HG03045 (cell line): ENCODE measurements around the gene CLSTN2.

Experiments
- ATAC-seq: cut with Tn5 transposase; IDR thresholded peaks from one replicate; pipeline ENCODE4 v1.9.1; 2021; ENCODE audit warnings: mild to moderate bottlenecking, moderate library complexity; ENCODE audit not compliant: unreplicated experiment

Gene CLSTN2

DNA sequence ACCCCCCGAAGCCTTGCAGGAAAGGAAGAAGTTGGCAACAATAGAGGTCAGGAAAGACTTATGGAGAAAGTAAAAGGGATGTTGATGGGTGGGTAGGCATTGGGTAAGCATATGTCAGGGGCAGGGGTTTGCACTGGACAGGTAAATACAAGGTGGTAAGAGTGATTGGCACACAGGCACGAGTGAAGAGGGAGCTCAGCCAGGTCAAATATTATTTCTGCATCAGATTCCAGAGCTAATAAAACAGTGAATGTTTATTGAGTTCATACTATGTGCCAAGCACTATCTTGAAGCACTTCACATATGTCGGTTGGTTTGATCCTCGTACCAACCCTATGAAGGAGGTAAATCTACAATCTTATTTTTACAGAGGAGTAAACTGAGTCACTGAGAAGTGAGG, 6.6 kb downstream of the CLSTN2 start:
- no peak for ATAC-seq

DNA sequence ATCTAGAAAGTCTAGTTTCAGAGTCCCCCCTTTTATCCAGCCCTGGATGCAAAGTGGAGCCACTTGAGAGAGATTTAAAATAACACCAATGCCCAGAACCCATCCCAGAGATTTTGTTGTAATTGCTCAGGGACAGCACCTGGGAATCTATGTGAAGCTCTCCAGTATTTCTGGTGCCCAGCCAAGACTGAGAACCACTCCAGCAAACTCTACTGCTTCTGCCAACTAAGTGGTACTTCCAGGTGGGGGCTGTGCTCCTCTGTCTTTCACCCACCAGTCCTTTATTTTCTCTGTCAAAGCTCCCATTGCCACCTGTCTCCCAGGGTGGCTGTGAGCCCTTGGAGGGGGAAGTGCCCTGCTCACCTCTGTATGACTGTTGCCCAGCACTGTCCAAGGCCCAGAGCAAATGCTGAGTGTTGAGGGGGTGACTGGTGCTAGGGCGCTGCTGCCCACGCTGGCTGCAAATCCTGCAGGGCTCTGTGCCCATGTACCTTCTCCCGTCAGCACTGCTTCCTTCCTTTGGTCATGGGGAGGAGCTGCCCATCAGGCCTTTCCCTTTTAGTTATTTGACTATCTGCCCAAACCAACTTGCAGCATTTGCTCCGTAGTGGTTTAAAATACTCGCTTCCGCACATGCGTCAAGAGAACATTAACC, 9.4 kb downstream of the CLSTN2 start:
- ATAC-seq, result no peak

DNA sequence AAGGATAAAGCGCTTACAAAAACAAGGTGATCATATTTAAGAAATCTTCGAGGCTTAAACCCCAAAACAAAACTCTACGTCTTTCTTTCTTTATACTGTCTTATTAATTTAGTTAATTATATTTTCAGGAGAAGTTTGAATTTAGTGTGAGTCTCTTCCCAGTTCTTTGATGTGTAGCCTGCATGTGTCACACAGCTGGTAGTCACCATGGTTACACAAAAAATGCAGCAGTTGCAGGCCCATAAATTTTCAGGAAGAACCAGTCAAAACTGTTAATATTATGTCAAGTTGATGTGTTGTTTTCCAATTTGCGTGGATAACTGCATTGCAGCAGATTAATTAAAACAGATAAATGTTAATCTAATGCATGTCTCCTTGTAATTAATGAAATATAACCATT, 10.4 kb downstream of the CLSTN2 start:
- no peak for ATAC-seq

DNA sequence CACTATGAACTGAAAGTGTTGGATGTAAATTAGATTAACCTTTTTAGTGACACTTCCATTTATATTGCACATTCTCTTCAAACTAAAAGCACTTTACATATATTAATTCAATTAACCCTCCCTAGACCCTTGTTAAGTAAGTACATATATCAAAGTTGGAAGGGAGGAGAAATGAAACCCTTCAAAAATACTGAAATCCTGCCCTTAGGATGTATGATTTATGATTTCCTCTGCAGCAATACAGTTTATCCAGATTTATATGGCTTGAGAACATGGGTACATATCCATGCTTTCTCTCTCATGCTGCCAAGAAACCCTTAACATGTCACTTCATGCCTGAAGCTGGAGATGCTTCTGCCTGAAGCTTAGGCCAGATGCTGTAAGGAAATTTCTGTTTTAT, 11.0 kb downstream of the CLSTN2 start:
- ATAC-seq, result no peak

DNA sequence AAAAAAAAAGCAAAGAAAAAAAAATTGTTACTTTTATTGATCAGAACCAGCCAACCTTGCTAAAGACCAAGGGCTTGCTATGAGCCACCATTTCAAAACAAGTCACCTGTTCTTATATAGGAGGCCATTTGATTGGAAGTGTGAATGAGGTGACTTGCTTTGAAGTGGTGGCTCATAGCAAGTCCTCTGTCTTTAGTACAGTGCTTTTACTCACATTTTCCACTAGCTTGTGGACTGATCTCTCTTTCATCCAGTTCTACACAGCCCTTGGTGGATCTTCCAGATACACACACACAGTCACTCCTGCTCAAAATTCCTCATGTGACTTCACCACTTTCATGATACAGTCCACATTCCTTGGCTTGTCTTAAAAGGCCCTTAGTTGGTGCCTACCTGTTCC, 13.5 kb downstream of the CLSTN2 start:
- ATAC-seq, result no peak

DNA sequence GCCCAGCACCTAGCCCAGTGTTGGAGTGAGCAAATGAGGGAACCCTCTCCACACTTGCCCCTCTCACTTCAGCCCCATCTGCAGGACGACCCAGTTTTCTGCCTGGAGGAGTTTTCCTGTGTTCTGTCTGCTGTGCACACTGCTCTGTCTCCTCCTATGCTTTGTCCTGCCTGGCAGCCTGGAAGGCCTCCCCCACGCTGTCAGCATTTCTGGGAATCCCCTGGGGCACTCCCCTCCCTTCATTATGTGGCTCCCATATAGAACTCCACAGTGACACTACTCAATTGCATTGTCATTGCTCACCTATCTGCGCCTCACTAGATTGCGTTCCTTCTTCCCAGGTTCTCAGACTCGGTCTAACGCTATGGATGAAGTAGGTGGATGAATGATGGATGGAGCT, 13.9 kb downstream of the CLSTN2 start:
- no peak for ATAC-seq

DNA sequence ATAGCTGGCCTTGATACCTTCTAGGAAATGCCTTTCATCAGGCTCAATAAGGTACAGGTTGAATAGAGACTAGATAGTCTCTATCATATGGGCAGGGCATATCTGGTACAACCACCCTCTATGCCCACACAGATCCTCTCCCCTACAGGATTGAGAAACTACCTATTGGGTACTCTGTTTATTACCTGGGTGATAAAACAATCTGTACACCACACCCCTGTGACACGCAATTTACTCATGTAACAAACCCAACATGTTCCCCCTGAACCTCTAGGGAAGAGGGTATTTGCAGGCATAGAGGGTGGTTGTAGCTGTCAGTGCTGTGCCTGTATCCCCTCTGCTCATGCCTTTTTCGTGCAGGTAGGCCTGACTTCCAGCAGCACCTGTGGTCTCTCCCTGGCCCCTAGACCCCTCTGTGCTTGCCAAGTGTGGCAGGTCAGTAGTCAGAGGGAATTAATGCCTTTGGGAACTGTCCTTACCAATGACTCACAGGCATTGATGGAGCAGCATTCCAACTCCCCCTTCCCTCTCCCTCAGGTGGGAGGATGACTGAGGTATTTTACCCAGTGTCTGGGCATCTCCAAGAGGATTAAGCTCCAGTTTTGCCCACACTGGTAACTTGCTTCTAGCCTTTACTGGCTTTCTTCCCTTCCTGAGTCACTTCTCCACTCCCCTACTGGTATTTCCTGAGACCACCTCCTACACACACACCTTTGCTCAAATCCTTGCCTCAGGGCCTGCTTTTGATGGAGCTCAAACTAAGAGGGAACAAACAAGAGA, 18.3 kb downstream of the CLSTN2 start:
- no peak for ATAC-seq

DNA sequence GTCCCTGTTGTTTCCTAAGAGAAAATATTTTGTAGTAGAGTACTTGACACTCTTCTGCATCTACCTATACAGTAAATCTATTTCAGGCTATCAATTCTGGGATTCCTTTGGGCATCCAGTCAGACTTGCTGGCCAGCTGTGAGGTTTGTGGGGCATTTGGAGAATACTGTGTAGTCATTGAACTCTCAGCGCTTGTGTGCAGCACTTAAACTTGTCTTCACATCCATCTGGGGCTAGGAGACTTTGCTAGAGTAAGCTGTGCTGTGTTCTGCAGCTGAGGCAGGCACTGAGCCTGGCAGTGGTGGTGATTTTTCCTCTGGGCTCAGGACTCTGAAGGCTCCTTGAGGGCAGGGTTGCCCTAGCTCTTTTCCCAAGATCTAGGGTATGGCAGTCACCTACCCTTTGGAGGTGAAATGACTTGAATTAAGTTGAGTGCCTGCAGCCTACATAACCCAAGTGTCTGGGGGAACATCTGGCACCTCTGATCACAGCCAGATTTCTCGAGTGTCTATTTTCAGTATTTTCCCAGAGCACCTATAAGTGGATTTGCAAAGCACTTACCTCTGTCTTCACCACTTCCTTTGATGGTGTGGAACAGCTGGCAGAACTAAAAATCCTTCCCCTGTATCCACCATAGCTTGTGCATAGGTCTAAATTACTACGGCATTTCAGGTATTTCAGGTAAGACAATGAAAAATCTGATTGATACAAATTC, 19.3 kb downstream of the CLSTN2 start:
- ATAC-seq, result no peak

DNA sequence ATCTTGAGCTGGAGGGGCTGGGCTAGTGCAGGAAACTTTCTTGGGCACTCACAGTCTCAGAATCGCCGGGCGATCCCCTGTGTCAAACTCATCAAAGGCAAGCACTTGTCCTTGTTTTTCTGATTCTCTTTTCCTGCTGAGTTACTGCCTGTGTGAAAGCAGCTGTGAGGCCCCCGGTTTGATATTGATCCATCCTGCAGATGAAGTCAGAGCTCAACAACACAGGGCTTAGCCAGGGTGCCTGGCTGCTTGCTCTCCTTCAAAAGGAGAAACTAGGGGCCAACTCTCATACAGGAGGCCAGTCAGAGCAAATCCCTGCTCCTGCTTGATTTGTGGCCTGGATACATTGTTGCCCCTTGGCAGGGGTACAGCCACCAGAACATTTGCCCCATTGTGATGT, 22.9 kb downstream of the CLSTN2 start:
- no peak for ATAC-seq

DNA sequence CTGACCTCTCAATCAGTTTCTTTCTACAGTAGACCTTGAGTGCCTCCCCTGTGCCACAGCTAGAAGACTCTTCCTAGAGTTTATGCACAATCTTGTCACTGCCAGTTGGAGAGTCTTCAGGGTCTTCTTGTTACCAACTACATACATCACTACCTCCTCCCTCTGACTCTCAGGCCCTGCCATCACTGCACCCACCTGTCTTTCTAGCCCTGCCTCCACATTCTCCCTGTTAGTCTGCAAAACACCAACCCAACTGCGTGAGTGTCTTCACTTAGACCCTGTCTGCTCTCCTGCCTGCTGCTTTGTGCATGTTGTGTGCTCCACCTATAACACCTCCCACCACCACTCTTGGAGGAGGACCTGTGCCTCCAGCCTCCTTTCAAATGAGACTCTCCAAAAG, 34.4 kb downstream of the CLSTN2 start:
- ATAC-seq, result no peak

DNA sequence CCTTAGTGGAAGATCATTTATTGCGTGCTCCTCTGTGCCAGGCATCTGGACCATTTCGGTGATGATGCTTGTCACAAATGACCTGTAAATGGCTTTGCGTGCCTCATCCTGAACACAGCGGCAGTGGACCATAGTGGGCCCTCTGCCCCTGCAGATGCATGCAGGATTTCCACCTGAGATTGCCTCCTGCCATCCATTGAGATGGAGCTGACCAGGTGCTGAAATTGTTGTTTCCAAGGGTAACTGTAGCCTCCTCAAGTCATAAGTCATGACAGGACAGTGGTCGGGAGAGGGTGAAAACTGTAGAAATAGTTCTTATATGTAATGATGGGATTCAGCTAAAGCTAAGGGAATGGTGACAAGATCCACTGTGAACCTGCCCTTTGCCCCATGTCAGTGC, 35.5 kb downstream of the CLSTN2 start:
- ATAC-seq, result no peak

DNA sequence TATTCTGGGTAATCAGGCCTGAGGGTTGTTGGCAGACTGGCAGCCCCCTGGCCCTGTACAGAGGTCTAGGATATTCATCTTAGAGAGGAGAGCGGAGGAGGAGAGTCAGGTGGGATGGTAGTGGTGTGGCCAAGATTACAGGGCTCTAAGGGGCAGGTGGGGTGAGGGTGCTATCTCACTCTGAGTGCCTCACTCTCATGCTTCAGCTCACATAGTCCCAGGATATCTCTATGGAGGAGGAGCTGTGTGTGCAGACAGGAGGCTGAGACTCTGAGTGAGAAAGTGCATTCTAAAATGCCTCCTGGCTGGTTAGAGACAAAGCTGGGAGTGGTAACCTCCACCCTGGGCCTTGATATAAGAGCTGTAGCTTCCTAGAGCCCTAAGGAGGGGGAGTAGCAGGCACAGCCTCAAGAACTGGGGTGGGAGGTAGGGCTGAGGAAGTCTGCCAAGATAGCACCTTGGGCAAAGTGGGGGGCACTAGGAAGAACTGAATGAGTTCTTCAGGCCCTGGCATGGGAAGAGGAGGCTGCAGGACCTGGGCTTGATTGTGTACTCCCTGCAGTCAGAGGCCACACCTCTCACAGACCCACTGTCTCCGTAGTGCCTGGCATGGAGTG, 39.9 kb downstream of the CLSTN2 start:
- no peak for ATAC-seq

DNA sequence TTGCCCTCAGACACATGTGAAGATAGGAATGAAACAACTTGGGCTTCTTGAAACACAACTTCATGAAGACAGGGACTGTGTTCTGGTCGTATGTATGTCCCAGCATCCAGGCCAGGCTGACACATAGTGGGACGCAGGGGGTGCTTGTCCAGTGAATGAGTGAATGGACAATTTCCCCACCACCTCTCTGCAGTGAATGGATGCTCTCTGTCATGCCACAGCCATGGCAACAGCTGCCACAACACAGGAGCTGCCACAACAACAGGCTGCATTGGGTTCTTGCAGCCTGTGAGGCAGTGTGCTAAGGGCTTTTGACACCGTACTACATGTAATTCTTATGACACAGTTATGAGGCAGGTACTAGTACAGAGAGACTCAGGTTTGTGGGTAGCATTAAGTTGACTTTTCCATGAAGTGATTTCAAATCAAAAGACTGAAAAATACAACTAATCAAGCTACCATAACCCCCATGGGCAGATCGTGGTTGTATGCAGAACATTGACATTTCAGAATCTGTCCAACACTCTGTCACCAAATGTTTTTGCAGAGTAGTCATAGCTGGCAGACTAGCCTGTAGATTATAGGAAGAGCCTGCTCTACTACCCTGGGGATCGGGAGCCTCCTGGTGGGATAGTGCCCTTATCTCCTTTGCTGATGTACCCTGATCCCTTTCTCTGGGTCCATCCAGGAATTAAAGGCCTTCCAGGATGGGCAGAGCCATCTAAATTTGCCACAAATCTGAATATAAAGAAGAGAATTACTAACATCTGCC, 40.8 kb downstream of the CLSTN2 start:
- ATAC-seq, result no peak

DNA sequence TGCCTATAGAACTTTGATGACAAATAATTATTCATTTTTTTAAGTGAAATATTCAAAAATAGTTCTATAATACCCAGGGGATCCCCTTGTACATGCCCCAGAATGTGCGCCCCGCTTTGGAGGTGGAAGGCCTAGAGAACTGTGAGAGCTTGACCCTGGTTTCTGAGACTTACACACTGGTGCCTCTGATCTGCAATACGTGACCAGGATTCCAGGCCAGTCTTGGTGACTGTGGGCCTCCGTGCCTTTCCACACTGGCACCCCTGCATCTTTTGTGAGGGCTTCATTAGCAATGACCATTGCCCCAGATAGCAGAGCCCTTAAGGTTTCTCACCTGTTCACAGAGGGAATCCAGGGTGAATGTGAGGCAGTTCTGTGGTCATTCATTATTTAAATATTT, 44.0 kb downstream of the CLSTN2 start:
- no peak for ATAC-seq

DNA sequence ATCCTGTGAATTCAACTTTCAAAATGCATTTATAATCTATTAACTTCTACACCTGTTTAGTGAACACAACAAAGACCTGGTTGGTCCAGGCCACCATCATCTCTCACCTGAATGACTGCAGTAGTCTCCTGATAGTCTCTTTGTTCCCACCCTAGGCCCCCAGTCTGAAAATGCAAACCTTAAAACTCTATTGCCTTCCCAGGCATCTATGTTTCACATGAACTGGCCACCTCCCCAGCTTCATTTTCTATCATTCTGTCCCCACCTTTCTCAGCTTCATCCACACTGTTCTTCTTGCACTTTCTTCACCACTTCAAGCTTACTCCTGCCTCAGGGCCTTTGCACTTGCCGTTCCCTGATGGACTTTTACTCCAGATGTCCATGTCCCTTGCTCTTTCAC, 45.0 kb downstream of the CLSTN2 start:
- no peak for ATAC-seq

DNA sequence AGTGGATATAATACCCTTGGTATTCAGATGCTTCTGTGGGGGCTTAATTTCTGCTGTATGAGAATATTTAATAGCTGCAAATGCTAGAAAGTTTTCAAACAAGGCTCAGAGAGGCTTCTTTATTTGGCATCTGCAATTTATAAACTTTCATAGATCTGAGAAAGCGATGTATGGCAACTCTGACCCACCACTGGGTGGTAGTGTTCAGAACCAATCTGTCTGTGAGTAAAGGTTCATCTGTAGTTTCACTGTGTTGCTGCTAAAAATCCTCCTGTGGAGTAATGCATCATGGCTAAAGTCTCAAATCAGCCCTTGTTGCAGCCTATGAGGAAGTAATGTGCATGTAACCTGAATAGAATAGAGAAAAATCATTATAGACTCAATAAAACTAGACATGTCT, 47.4 kb downstream of the CLSTN2 start:
- ATAC-seq, result no peak

DNA sequence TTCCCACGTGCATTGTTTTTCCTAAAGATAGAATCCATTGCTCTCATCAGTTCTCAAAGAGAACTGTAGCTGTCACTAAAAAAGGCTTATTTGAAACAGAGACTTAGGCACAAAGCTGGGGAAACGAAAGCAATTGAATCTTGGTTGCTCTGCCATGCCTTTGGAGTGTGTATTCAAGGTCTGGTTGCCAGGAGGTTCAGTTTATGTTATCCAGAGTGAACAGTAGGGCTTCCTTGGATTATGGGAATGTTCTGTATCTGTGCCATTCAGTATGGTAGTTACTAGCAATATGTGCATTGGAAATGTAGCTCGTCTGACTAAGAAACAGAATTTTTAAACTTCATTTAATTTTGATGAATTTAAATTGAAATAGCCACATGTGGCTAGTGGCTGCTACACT, 50.6 kb downstream of the CLSTN2 start:
- no peak for ATAC-seq

DNA sequence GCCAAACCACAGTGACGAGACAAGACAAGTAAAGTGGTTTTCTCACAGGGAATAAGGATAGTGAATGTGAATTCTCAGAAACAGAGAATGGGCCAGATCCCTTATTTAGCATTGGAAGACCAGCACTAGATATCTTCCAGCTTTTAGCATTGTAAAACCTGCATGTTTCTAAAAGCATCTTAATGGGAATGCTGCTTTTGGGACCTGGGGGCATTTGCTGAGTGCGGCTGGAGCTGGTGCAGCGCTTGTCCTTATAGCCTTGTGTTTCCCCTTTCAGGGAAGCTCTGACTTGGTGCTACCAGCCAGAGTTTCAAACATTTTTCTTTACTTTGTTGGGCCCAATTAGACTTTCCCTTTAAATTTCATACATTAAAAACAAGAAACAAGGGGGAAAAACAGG, 52.9 kb downstream of the CLSTN2 start:
- no peak for ATAC-seq

DNA sequence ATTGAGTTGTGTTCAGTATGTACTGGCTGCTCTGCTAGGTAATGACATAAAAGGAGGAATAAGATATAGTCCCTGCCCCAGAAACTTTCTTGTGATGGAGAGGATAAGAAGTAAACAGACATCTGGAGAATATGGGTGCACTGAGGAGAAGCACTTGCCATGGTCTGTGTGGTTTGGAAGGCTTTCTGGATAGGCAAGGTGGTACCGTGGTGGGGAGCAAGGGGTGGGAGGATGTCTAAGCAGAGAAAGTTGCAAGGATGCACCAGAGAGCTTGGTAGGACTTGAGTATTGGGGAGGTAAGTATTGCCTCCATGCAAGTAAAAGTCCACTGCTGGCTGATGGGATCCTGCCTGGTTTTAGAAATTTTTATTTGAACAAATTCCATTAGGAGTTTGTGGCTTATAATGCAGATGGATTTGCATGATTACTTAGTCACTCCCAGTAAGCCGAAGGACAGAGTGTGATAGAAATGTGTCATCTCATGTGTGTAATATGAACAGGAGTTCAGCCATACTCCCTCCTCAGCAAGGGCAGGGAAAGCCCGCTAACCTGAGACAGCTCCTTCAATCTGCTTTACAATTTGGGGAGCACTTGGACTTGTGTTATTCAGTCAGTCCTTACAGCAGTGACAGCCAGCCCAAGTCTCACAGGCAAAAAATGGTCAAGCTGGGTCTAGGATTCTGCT, 53.6 kb downstream of the CLSTN2 start:
- no peak for ATAC-seq

DNA sequence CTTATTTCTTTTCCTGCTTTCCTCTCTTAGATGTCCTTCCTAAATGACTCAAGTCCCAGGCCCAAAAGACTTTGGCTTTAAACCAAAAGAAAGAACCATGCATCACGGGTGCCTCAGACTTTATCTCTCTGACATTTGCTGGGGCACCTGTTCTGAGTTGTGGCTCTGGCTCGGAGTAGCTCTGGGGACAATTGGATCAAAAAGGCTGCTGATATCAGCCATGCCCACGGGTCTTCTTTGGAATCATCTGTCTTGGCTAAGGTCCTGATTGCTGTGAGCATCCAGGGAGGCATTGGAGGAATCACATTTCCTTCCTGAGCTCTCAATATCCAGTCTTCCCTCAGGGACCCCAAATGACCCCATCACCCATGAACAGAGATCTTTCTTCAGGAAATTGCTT, 59.9 kb downstream of the CLSTN2 start:
- no peak for ATAC-seq
